ENCODE measurements around the gene MUC5AC. TPM values are rescaled to one million over a fixed set of nuclear protein-coding genes. Genes with fewer than 3 reads are reported as not detected.
A peak's percentile ranks its signal among the peaks of the same experiment; 100 is the strongest.

The MUC5AC gene
- total RNA-seq, 1 experiment from 2014 or later, result under 0.01 TPM

- Mint-ChIP-seq H3K27me3 (ENCODE audit: low read depth) (peaks cover 6% of the 10 kb centered on the region), H3K4me1 (no peaks in the 10 kb centered on the region), H3K27ac (no peak overlapping the region), H3K4me3 (no peak overlapping the region), H3K9me3 (peaks cover 26% of the 10 kb centered on the region), H3K36me3 (peaks cover 5% of the 10 kb centered on the region; the same call in 1 of the 2 replicates)
- no peak for TF ChIP-seq MLX (CRISPR knock-in tag; IDR thresholded peaks at IDR 0.05)
- TF ChIP-seq AR (CRISPR knock-in tag; IDR thresholded peaks at IDR 0.05), result no peak
- no peak for TF ChIP-seq PRRX2 (CRISPR knock-in tag; IDR thresholded peaks at IDR 0.05)
- no peak for TF ChIP-seq ESRRA (CRISPR knock-in tag; IDR thresholded peaks at IDR 0.05; ENCODE audit: borderline replicate concordance)
- TF ChIP-seq ZNF416 (CRISPR knock-in tag; IDR thresholded peaks at IDR 0.05), result no peak
- TF ChIP-seq, protein P1, sequence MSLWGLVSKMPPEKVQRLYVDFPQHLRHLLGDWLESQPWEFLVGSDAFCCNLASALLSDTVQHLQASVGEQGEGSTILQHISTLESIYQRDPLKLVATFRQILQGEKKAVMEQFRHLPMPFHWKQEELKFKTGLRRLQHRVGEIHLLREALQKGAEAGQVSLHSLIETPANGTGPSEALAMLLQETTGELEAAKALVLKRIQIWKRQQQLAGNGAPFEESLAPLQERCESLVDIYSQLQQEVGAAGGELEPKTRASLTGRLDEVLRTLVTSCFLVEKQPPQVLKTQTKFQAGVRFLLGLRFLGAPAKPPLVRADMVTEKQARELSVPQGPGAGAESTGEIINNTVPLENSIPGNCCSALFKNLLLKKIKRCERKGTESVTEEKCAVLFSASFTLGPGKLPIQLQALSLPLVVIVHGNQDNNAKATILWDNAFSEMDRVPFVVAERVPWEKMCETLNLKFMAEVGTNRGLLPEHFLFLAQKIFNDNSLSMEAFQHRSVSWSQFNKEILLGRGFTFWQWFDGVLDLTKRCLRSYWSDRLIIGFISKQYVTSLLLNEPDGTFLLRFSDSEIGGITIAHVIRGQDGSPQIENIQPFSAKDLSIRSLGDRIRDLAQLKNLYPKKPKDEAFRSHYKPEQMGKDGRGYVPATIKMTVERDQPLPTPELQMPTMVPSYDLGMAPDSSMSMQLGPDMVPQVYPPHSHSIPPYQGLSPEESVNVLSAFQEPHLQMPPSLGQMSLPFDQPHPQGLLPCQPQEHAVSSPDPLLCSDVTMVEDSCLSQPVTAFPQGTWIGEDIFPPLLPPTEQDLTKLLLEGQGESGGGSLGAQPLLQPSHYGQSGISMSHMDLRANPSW (CRISPR knock-in tag; conservative IDR thresholded peaks at IDR 0.05; ENCODE audit: low read depth), result no peak
- TF ChIP-seq ZNF121 (CRISPR knock-in tag; IDR thresholded peaks at IDR 0.05), result no peak
- ChIA-PET POLR2A (no interaction called here), CTCF (interaction anchor here (1.2 to 1.4 kb wide), 2 partner anchors 417 to 466 kb away, joined by 3 to 4 read pairs; no protein-coding TSS in a partner anchor)
- ATAC-seq (no peak; the same call in 1 of the 2 replicates), DNase-seq (ENCODE audit: low spot score) (peak; percentile 10)
Observed at GRCh38 chr11:1129611-1130160, 28.1 kb upstream of the MUC5AC start.

- Mint-ChIP-seq H3K27ac (no peak overlapping the region), H3K4me1 (no peaks in the 10 kb centered on the region), H3K36me3 (peaks cover 5% of the 10 kb centered on the region; the same call in 1 of the 2 replicates), H3K27me3 (ENCODE audit: low read depth) (peaks cover 6% of the 10 kb centered on the region), H3K9me3 (peaks cover 27% of the 10 kb centered on the region), H3K4me3 (no peak overlapping the region)
- ATAC-seq (no peak), DNase-seq (ENCODE audit: low spot score) (no peak)
- POLR2A ChIA-PET, result no interaction called here
- CTCF ChIA-PET, result interaction anchor here (1.2 to 1.4 kb wide), 3 partner anchors 94 to 465 kb away, joined by 3 to 4 read pairs (median 3); no protein-coding TSS in a partner anchor
- TF ChIP-seq TEAD4 (CRISPR knock-in tag; IDR thresholded peaks at IDR 0.05) (no peak), ZNF281 (CRISPR knock-in tag; IDR thresholded peaks at IDR 0.05) (no peak), AFF4 (CRISPR knock-in tag; IDR thresholded peaks at IDR 0.05; ENCODE audit: borderline replicate concordance) (no peak), PRDM15 (CRISPR knock-in tag; IDR thresholded peaks at IDR 0.05) (no peak), GTF2I (CRISPR knock-in tag; conservative IDR thresholded peaks at IDR 0.05) (no peak)
- TF ChIP-seq, protein P2, sequence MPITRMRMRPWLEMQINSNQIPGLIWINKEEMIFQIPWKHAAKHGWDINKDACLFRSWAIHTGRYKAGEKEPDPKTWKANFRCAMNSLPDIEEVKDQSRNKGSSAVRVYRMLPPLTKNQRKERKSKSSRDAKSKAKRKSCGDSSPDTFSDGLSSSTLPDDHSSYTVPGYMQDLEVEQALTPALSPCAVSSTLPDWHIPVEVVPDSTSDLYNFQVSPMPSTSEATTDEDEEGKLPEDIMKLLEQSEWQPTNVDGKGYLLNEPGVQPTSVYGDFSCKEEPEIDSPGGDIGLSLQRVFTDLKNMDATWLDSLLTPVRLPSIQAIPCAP (CRISPR knock-in tag; IDR thresholded peaks at IDR 0.05), result no peak
- TF ChIP-seq, protein P3, sequence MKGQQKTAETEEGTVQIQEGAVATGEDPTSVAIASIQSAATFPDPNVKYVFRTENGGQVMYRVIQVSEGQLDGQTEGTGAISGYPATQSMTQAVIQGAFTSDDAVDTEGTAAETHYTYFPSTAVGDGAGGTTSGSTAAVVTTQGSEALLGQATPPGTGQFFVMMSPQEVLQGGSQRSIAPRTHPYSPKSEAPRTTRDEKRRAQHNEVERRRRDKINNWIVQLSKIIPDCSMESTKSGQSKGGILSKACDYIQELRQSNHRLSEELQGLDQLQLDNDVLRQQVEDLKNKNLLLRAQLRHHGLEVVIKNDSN (CRISPR knock-in tag; IDR thresholded peaks at IDR 0.05), result no peak
Observed at GRCh38 chr11:1130276-1131032, 27.3 kb upstream of the MUC5AC start.
